Smooth muscle cell of the umbilical artery (primary cell): ENCODE data around the gene NT5C. TPM values are rescaled to one million over a fixed set of nuclear protein-coding genes. Genes with fewer than 3 reads are reported as not detected.

Source experiments
- total RNA-seq: library from RNA; depleted of rRNA; stranded (reverse); fragments of >200 nt; gene quantifications from 2 replicates; pipeline ENCODE4 v1.2.3, GENCODE V29; 2014

NT5C gene
- 23.8 and 29.9 TPM in 2 replicates for total RNA-seq

GRCh38 chr17:75131278-75132017 is at the start of gene NT5C:
Gene NT5C (minus strand): TSS chr17:75131742. CDS start chr17:75131707, 35 bp downstream.

GRCh38 chr17:75154195-75155106 is 22.9 kb upstream of the NT5C start, which contains the start of gene JPT1:
Gene JPT1 (minus strand): TSS chr17:75154512. CDS start chr17:75154397, 115 bp downstream.

GRCh38 chr17:75109407-75110233 is 21.9 kb downstream of the NT5C start, which contains the start of gene ARMC7:
Gene ARMC7 (plus strand): TSS chr17:75109969. CDS start chr17:75110289, 320 bp downstream.

DNA sequence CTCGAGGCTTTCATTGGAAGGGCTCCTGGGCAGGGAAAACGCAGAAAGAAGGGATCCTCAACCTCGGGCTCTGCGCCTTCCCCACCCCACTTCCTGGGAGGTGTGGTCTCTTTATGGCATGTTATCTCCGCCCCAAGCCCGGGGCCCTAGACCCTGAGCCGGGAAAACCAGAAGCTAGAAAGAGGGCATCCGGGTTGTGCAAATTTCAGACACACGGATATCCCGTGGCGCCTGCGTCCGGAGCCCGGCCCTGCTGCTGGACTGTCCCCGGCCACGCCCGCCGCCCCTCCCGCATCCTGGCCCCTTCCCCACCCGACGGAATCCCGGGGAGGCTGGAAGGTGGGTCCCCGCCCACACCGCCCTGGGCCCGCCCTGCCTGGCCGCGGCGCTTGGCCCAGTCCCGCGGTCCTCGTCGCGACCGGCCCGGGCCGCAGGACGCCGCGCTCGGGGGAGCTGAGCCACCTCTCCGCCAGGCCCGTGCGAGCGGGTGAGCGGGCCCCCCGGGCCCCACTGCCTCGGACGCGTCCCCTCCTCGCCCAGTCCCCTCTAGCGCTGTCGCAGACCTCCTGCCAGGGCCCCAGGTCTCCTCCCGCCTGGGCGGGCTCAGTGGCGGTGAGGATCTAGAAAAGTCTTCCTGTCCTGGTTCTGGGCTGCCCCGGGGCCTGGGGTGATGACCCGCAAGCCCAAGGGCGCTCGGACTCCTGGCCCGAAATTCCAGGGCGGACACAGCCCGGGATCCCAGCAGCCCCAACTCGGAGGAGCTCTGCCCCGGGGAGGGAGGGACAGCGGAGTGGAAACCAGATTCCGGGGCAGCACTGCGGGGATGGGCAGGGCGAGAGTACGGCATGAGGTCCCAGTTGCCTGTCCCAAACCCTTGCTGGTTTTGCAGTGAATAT is 43.7 kb downstream of the NT5C start, which contains the start of gene SLC16A5:
Gene SLC16A5, plus strand, starts transcription at position 397 of the 896 bp plus-strand sequence. CDS start 5,683 bp downstream, outside the sequence.

Other genes starting within 250 kb of the NT5C start
- gene FADS6, start 238.1 kb downstream of the NT5C start, total RNA-seq = not detected in 2 replicates
- gene USH1G, start 208.5 kb downstream of the NT5C start, total RNA-seq = not detected in 2 replicates
- not detected in 2 replicates for gene OTOP2, start 207.5 kb downstream of the NT5C start, total RNA-seq
- gene OTOP3, start 195.8 kb downstream of the NT5C start, total RNA-seq = not detected in 2 replicates
- gene HID1, start 159.0 kb downstream of the NT5C start, total RNA-seq = 0.18 and 0.30 TPM in 2 replicates
- gene CDR2L, start 144.1 kb downstream of the NT5C start, total RNA-seq = 19.9 and 47.2 TPM in 2 replicates
- 18.8 and 22.0 TPM in 2 replicates for gene MRPL58, start 119.1 kb downstream of the NT5C start, total RNA-seq
- gene ATP5PD, start 84.8 kb downstream of the NT5C start, total RNA-seq = 202 and 315 TPM in 2 replicates
- 12.2 and 20.9 TPM in 2 replicates for gene KCTD2, start 84.5 kb downstream of the NT5C start, total RNA-seq
- 7.4 and 12.3 TPM in 2 replicates for gene SLC16A5, start 43.8 kb downstream of the NT5C start, total RNA-seq
- 1.8 and 2.8 TPM in 2 replicates for gene ARMC7, start 21.8 kb downstream of the NT5C start, total RNA-seq
- 93.2 and 179 TPM in 2 replicates for gene JPT1, start 22.8 kb upstream of the NT5C start, total RNA-seq
- 79.5 and 89.1 TPM in 2 replicates for gene SUMO2, start 51.2 kb upstream of the NT5C start, total RNA-seq
- gene NUP85, start 73.9 kb upstream of the NT5C start, total RNA-seq = 18.7 and 24.6 TPM in 2 replicates
- gene GGA3, start 129.9 kb upstream of the NT5C start, total RNA-seq = 9.8 and 17.8 TPM in 2 replicates
- 28.9 and 32.4 TPM in 2 replicates for gene MRPS7, start 130.1 kb upstream of the NT5C start, total RNA-seq
- gene MIF4GD, start 139.5 kb upstream of the NT5C start, total RNA-seq = 5.6 and 6.2 TPM in 2 replicates
- 4.8 and 8.6 TPM in 2 replicates for gene SLC25A19, start 157.7 kb upstream of the NT5C start, total RNA-seq